Heart right ventricle (tissue), 16 donors: ENCODE data around the gene KRT33B. TPM values are rescaled to one million over a fixed set of nuclear protein-coding genes. Genes with fewer than 3 reads are reported as not detected.
A peak's percentile ranks its signal among the peaks of the same experiment; 100 is the strongest.

Experiments
- ATAC-seq, 8 donors: fragments of 200-7000 bp; cut with Tn5 transposase; one replicate each; pipeline ENCODE4 v1.9.1; 2020; ENCODE audit warnings: mild to moderate bottlenecking in 8 of 8, moderate library complexity in 8 of 8, moderate number of reproducible peaks in 1 of 8
- DNase-seq, 2 donors: peaks; one replicate each; pipeline ENCODE4 v3.0.0-alpha.2; 2020
- H3K27ac ChIP-seq, 10 donors: fragments of 200-600 bp; sonication (generic) in 2 of 10; one replicate each; pipeline versions ENCODE4 v1.5.0 to v1.8.0; 2020 to 2022; ENCODE audit warnings: mild to moderate bottlenecking in 3 of 10
- H3K27me3 ChIP-seq, 7 donors: fragments of 200-600 bp; one replicate each; pipeline ENCODE4 v1.8.0; 2021 to 2022; ENCODE audit warnings: mild to moderate bottlenecking in 2 of 7
- H3K36me3 ChIP-seq, 9 donors: fragments of 200-600 bp; sonication (generic) in 1 of 9; one replicate each; pipeline versions ENCODE4 v1.5.0 to v1.8.0; 2020 to 2022; ENCODE audit warnings: mild to moderate bottlenecking in 2 of 9
- H3K4me1 ChIP-seq, 9 donors: fragments of 200-600 bp; sonication (generic) in 1 of 9; one replicate each; pipeline versions ENCODE4 v1.5.0 to v1.8.0; 2020 to 2022; ENCODE audit warnings: mild to moderate bottlenecking in 4 of 9
- H3K4me3 ChIP-seq, 10 donors: fragments of 200-600 bp; sonication (generic) in 2 of 10; one replicate each; pipeline versions ENCODE4 v1.5.0 to v1.8.0; 2020 to 2022; ENCODE audit warnings: mild to moderate bottlenecking in 7 of 10, moderate library complexity in 2 of 10
- H3K9me3 ChIP-seq, 11 donors: fragments of 200-600 bp in 10 of 11; sonication (generic) in 2 of 11; one replicate each; pipeline versions ENCODE4 v1.5.0 to v1.8.0; 2013 to 2022; ENCODE audit warnings: mild to moderate bottlenecking in 2 of 11, control low read depth in 1 of 11, moderate library complexity in 1 of 11
- CTCF ChIP-seq, 9 donors: fragments of 200-600 bp; sonication (generic) in 2 of 9; IDR thresholded peaks; one replicate each; pipeline versions ENCODE4 v1.5.0 to v1.8.0; 2021 to 2022; ENCODE audit warnings: antibody characterized with exemption in 9 of 9, mild to moderate bottlenecking in 5 of 9, moderate library complexity in 1 of 9
- WGBS, 2 donors: extraction: QIAGEN DNeasy Blood & Tissue Kit; methylation state at CpG; one replicate each; pipeline ENCODE4 v1.1.7; 2013; ENCODE audit warnings: inconsistent platforms in 1 of 2; 5-methylcytosine and 5-hydroxymethylcytosine counted together
- intact Hi-C, 10 donors: fragments of 100-400 bp; cut with DNase I; formaldehyde crosslinking; loops; one replicate each; pipeline versions ENCODE4 v1.11.1 to v1.14.2; 2022
- polyA plus RNA-seq, 2 donors: library from polyadenylated mRNA; stranded (reverse); fragments of 200-250 nt; gene quantifications; one replicate each; pipeline ENCODE4 v1.2.3, GENCODE V29; 2013
- total RNA-seq, 10 donors: library from RNA; stranded (reverse); fragmentation: NEBNext Ultra II Directional in 3 of 10; extraction: Animal tissue kit (Norgen Biotek cat#: 25700) in 3 of 10; gene quantifications; one replicate each; pipeline versions ENCODE4 v1.2.1 to v1.2.4, GENCODE V29; 2021 to 2023
- donor health status: Arrhythmogenic right ventricular cardiomyopathy.
- donor health status: ischemic (EF 13 %, LVEDD 7.1; RV severe dilation, severe dysfunction).
- donor health status: healthy with polysubstance abuse.
- donor health status: DM: no; HTN: yes; CAD: no.
- donor health status: DM: no; HTN: no; CAD: no.
- donor health status: ischemic (EF 25% LVEDD 6.9; RV normal size, moderate dysfunction).
- donor health status: ischemic (EF 25% LVEDD 5.7; RV mildly dilated, moderate dysfunction).
- donor health status: healthy.
- donor health status: DM: yes; HTN: yes; CAD: no.
- donor health status: Ischemic cardiomyopathy.
- donor health status: ischemic (EF 35%, LVEDD 5.7; RV mildly dilated, moderate dysfunction).
- donor health status: nonischemic (EF 11% LVEDD 7.7; RV severe dilation, severe dysfunction).
- donor health status: DM: yes; HTN: yes; CAD: no.
- donor health status: PGD.
- donor health status: ischemic (EF 29% LVEDD 5.4; RV normal size, mild dysfunction).
- donor health status: nonischemic (EF 23%, LVEDD 6.1; RV moderate dilation, normal function).

The KRT33B gene
- total and polyA plus RNA-seq, 12 donors: not detected

- H3K27ac ChIP-seq: no peak overlapping the region
- DNase-seq (no peak), ATAC-seq (peak in 1 of 8 donors; percentile 47)
- TF ChIP-seq CTCF (IDR thresholded peaks at IDR 0.05): peak in 3 of 9 donors; percentile 18 to 20 (median 19)
- no peaks in the 10 kb centered on the region for H3K36me3 ChIP-seq
- intact Hi-C loops: loop anchor here in 7 of 10 donors (5.0 to 10.0 kb wide), 4 partner anchors 170 to 522 kb away; no protein-coding TSS in a partner anchor
- H3K4me3 ChIP-seq: no peak overlapping the region
- 57 to 62% methylated on average over 15 to 16 of the region's 16 CpGs for WGBS, 2 donors
- H3K27me3 ChIP-seq: no peaks in the 10 kb centered on the region
- H3K4me1 ChIP-seq: no peaks in the 10 kb centered on the region
- peaks cover 0 to 15% (median 7%) of the 10 kb centered on the region in 11 donors for H3K9me3 ChIP-seq
Measured at GRCh38 chr17:41324180-41325075, 45.2 kb downstream of the KRT33B start.

- DNase-seq (no peak), ATAC-seq (no peak)
- Histone ChIP-seq H3K27ac (no peak overlapping the region), H3K9me3 (peaks cover 0 to 21% (median 7%) of the 10 kb centered on the region in 11 donors), H3K4me1 (no peaks in the 10 kb centered on the region), H3K36me3 (no peaks in the 10 kb centered on the region), H3K27me3 (no peaks in the 10 kb centered on the region), H3K4me3 (no peak overlapping the region)
- intact Hi-C loops: loop anchor here in 6 of 10 donors (1.0 to 10.0 kb wide), 6 partner anchors 43 to 521 kb away; no protein-coding TSS in a partner anchor
- 83% methylated on average over 11 of the region's 11 CpGs for WGBS, 2 donors
- no peak for TF ChIP-seq CTCF (IDR thresholded peaks at IDR 0.05)
Measured at GRCh38 chr17:41322903-41323895, 46.4 kb downstream of the KRT33B start.

GRCh38 chr17:41322094-41322902 lies 47.3 kb downstream of the KRT33B start:
- H3K9me3 ChIP-seq: peaks cover 0 to 21% (median 7%) of the 10 kb centered on the region in 11 donors
- DNase-seq: no peak
- TF ChIP-seq CTCF (IDR thresholded peaks at IDR 0.05): peak; percentile 30 to 82 (median 64)
- H3K27ac ChIP-seq: no peak overlapping the region
- H3K4me1 ChIP-seq: no peaks in the 10 kb centered on the region
- no peaks in the 10 kb centered on the region for H3K27me3 ChIP-seq
- H3K36me3 ChIP-seq: no peaks in the 10 kb centered on the region
- intact Hi-C loops: loop anchor here in 6 of 10 donors (1.0 to 10.0 kb wide), 6 partner anchors 44 to 520 kb away; no protein-coding TSS in a partner anchor
- H3K4me3 ChIP-seq: no peak overlapping the region
- ATAC-seq: peak in 1 of 8 donors; percentile 37
- WGBS, 2 donors: 36 to 37% methylated on average over 5 of the region's 5 CpGs
